Skeletal muscle satellite cell (primary cell): ENCODE measurements around the gene COPA.

Experiments
- H3K27me3 ChIP-seq: 2 replicates; pipeline ENCODE4 v1.7.0; 2013; ENCODE audit warnings: low read length; ENCODE audit not compliant: control insufficient read depth, insufficient read depth
- H3K36me3 ChIP-seq: 2 replicates; pipeline ENCODE4 v1.7.0; 2013; ENCODE audit warnings: mild to moderate bottlenecking, control low read depth, low read length; ENCODE audit not compliant: insufficient read depth
- H3K4me1 ChIP-seq: 2 replicates; pipeline ENCODE4 v1.7.0; 2013; ENCODE audit warnings: low read length; ENCODE audit not compliant: control insufficient read depth, insufficient read depth
- H3K4me2 ChIP-seq: 2 replicates; pipeline ENCODE4 v1.7.0; 2013; ENCODE audit warnings: mild to moderate bottlenecking, low read length
- H3K4me3 ChIP-seq: 2 replicates; pipeline ENCODE4 v1.7.0; 2013; ENCODE audit warnings: low read length
- H3K9ac ChIP-seq: 2 replicates; pipeline ENCODE4 v1.7.0; 2013; ENCODE audit warnings: mild to moderate bottlenecking, low read depth, low read length, moderate library complexity
- H3K9me3 ChIP-seq: replicated peaks from 2 replicates; pipeline ENCODE4 v1.7.0; 2013; ENCODE audit warnings: mild to moderate bottlenecking, control low read depth, low read length

The COPA gene

DNA sequence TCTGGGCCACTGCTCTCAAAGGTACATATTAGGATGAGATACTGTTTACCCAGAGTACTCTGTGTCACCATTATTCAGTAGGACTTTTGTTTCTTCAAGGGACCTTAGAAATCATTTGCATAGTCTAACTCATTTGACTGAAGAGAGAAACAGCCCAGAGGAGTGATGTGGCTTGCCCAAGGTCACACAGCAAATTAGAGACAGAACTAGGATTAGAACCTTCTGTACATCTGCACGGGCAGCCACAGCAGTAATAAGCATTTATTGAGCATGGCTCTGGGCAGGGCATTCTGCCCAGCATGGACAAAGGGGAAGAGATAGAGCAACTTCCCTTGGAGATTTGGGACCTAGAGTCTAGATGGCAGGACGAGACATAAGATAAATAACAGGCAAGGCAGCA, 18.1 kb upstream of the COPA start:
- Histone ChIP-seq H3K4me2 (no peak overlapping the region), H3K36me3 (peaks cover 33% of the 10 kb centered on the region), H3K9ac (no peak overlapping the region), H3K4me3 (no peak overlapping the region), H3K27me3 (no peaks in the 10 kb centered on the region), H3K9me3 (no peaks in the 10 kb centered on the region), H3K4me1 (peaks cover 12% of the 10 kb centered on the region)

DNA sequence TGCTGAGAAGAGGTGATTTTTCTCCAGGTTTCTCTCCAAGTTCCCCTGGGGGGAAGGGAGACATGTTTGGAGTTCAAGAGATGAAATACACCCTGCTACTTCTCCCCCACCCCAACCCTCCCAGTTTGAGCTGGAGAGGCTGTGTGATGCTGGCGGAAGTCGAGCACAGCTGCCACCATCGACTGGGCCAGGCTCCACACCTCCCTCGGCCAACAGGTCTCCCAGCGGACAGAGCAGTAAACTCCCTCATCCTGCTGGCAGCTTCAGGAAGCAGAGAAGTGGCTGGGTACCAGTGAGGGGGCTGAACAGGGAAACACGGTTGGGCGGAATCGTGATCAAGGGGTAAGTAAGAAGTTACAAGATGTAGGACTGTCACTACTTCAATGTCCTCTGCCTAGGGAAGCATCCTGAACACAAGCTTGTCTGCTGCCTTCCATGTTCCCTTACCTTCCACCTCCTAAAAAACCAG, 17.2 kb upstream of the COPA start:
- H3K36me3 ChIP-seq, result peaks cover 42% of the 10 kb centered on the region

DNA sequence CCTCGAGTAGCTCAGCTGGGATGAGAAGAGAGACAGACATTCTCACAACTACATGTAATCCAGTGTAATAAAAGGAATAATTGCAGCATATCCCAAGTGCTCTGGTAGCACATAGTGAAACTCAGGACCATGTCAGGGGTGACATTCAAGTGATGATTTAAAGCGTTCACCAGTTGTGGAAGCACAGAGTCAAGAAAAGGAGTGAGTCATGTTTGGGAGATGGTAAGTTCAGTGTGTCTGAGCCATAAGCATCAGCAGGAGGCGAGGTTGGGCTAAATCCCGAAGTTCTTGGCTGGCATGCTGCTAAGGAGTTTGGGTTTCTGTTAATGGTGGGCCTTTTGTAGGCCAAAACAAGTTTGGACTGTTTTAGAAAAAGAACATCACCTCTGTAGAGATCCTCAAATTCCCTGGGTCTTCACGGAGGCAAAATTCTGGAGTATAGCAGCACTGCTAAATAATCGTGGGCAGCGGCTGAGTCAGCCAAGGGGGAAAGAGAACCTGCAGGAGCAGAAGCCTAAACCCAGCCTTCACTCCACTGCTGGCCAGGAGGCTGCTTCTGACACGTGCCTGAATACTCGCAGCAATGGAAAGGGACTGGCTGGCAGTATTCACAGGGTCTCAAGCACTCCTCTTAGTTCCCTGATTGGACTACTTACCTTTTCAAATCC, 16.6 kb upstream of the COPA start:
- H3K27me3 ChIP-seq, result no peaks in the 10 kb centered on the region
- no peaks in the 10 kb centered on the region for H3K9me3 ChIP-seq
- H3K4me2 ChIP-seq, result no peak overlapping the region
- no peak overlapping the region for H3K4me3 ChIP-seq
- peaks cover 12% of the 10 kb centered on the region for H3K4me1 ChIP-seq
- H3K9ac ChIP-seq, result no peak overlapping the region
- H3K36me3 ChIP-seq, result peaks cover 48% of the 10 kb centered on the region

More for the DNA sequence above, 17.2 kb upstream of the COPA start:
- Histone ChIP-seq H3K27me3 (no peaks in the 10 kb centered on the region), H3K9ac (no peak overlapping the region), H3K4me1 (peaks cover 12% of the 10 kb centered on the region), H3K4me2 (no peak overlapping the region), H3K9me3 (no peaks in the 10 kb centered on the region), H3K4me3 (no peak overlapping the region)

GRCh38 chr1:160358073-160358472, 15.0 kb upstream of the COPA start:
- Histone ChIP-seq H3K4me2 (no peak overlapping the region), H3K36me3 (peaks cover 63% of the 10 kb centered on the region), H3K9me3 (no peaks in the 10 kb centered on the region), H3K27me3 (no peaks in the 10 kb centered on the region), H3K4me1 (peaks cover 12% of the 10 kb centered on the region), H3K4me3 (no peak overlapping the region), H3K9ac (no peak overlapping the region)

DNA sequence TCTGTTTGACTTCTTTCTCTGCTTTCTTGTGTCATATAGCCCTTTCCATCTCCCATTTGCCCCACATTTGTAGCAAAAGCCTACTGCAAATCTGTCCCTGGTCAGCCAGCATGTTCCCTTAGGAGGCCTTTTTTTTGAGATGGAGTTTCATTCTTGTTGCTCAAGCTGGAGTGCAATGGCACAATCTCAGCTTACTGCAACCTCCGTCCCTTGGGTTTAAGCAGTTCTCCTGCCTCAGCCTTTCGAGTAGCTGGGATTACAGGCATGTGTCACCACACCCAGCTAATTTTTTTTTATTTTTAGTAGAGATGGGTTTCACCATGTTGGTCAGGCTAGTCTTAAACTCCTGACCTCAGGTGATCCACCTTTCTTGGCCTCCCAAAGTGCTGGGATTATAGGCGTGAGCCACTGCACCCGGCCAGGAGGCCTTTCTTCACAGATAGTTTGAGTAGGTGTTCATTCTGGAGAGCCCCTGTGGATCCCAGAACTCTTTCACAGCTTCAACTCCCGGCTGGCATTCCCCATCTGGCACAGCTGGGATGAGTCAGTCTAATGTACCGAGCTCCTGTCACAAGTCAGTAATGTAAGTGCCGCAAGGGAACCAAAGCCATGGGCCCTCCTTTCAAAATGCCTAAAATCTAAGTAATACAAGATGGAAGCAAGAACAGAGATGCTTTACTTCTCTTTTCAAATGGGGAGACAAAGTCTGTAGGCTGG, 14.4 kb upstream of the COPA start:
- Histone ChIP-seq H3K4me2 (no peak overlapping the region), H3K4me1 (peaks cover 12% of the 10 kb centered on the region), H3K4me3 (no peak overlapping the region), H3K27me3 (no peaks in the 10 kb centered on the region), H3K9ac (no peak overlapping the region), H3K9me3 (no peaks in the 10 kb centered on the region), H3K36me3 (peaks cover 69% of the 10 kb centered on the region)

GRCh38 chr1:160354388-160354985, 11.4 kb upstream of the COPA start:
- H3K9me3 ChIP-seq, result no peaks in the 10 kb centered on the region
- no peak overlapping the region for H3K4me3 ChIP-seq
- peaks cover 6% of the 10 kb centered on the region for H3K4me1 ChIP-seq
- H3K27me3 ChIP-seq, result no peaks in the 10 kb centered on the region
- H3K36me3 ChIP-seq, result peaks cover 86% of the 10 kb centered on the region
- no peak overlapping the region for H3K9ac ChIP-seq
- H3K4me2 ChIP-seq, result no peak overlapping the region

DNA sequence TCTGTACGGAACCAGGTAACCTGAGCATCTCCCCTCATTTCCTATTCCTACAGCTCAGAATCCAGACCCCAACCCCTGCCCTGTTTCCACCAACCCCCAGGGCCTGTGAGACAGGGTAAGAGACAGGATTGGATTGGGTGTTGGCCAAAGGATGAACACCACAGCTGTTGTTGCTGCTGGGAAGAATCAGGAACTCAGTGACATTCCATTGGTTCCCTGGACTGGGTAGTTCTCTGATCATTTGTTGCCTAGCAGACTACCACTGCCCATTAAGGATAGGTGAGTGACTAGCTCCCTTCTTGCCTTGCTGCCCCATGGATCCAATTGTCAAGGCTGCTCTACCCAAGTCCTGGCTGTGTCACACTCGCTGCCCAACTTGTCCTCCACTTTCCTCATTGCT, 10.2 kb upstream of the COPA start:
- Histone ChIP-seq H3K27me3 (no peaks in the 10 kb centered on the region), H3K4me2 (no peak overlapping the region), H3K9ac (no peak overlapping the region), H3K4me3 (no peak overlapping the region), H3K36me3 (peaks cover 95% of the 10 kb centered on the region), H3K4me1 (peaks cover 3% of the 10 kb centered on the region), H3K9me3 (no peaks in the 10 kb centered on the region)

GRCh38 chr1:160352555-160352954, 9.5 kb upstream of the COPA start:
- Histone ChIP-seq H3K27me3 (no peaks in the 10 kb centered on the region), H3K4me1 (peaks cover 3% of the 10 kb centered on the region), H3K9ac (no peak overlapping the region), H3K36me3 (peaks cover 92% of the 10 kb centered on the region), H3K4me2 (no peak overlapping the region), H3K9me3 (no peaks in the 10 kb centered on the region), H3K4me3 (no peak overlapping the region)

- no peak overlapping the region for H3K4me2 ChIP-seq
- H3K9me3 ChIP-seq, result no peaks in the 10 kb centered on the region
- peaks cover 86% of the 10 kb centered on the region for H3K36me3 ChIP-seq
- H3K4me3 ChIP-seq, result no peak overlapping the region
- H3K4me1 ChIP-seq, result no peaks in the 10 kb centered on the region
- H3K9ac ChIP-seq, result no peak overlapping the region
- no peaks in the 10 kb centered on the region for H3K27me3 ChIP-seq
These were observed 8.6 kb upstream of the COPA start for GRCh38 chr1:160351629-160352028.

- Histone ChIP-seq H3K27me3 (no peaks in the 10 kb centered on the region), H3K4me1 (peaks cover 5% of the 10 kb centered on the region), H3K4me2 (no peak overlapping the region), H3K9me3 (no peaks in the 10 kb centered on the region), H3K4me3 (no peak overlapping the region), H3K9ac (no peak overlapping the region), H3K36me3 (peaks cover 55% of the 10 kb centered on the region)
These were observed 3.9 kb upstream of the COPA start for GRCh38 chr1:160346958-160347357.

- no peak overlapping the region for H3K9ac ChIP-seq
- no peaks in the 10 kb centered on the region for H3K27me3 ChIP-seq
- H3K4me1 ChIP-seq, result peaks cover 6% of the 10 kb centered on the region
- no peaks in the 10 kb centered on the region for H3K9me3 ChIP-seq
- H3K4me3 ChIP-seq, result no peak overlapping the region
- no peak overlapping the region for H3K4me2 ChIP-seq
- H3K36me3 ChIP-seq, result peaks cover 50% of the 10 kb centered on the region
These were observed 3.4 kb upstream of the COPA start for GRCh38 chr1:160346463-160346862.
